Testis (tissue), 3 donors: ENCODE data around the gene ITGB5. TPM values are rescaled to one million over a fixed set of nuclear protein-coding genes. Genes with fewer than 3 reads are reported as not detected.

Source experiments
- DNase-seq: peaks from one replicate; pipeline ENCODE4 v3.0.0-alpha.2; 2019
- H3K27ac ChIP-seq, 2 donors: fragments of 200-600 bp; sonication (generic); one replicate each; pipeline ENCODE4 v1.5.1; 2019
- H3K27me3 ChIP-seq: fragments of 200-600 bp; sonication (generic); one replicate; pipeline ENCODE4 v1.5.1; 2019
- H3K36me3 ChIP-seq: fragments of 200-600 bp; sonication (generic); one replicate; pipeline ENCODE4 v1.5.1; 2017; ENCODE audit warnings: low read depth; ENCODE audit errors: missing control alignments
- H3K4me1 ChIP-seq: fragments of 200-600 bp; sonication (generic); one replicate; pipeline ENCODE4 v1.5.1; 2019
- H3K4me3 ChIP-seq, 2 donors: fragments of 200-600 bp; sonication (generic); one replicate each; pipeline ENCODE4 v1.5.1; 2017 to 2019
- H3K9me3 ChIP-seq: fragments of 200-600 bp; sonication (generic); one replicate; pipeline ENCODE4 v1.5.1; 2017
- CTCF ChIP-seq, 3 experiments: fragments of 450-650 bp in 2 of 3; fragments of 200-600 bp in 1 of 3; sonication (generic) in 1 of 3; IDR thresholded peaks; one replicate each; pipeline ENCODE4 v1.5.1; 2016 to 2019; ENCODE audit warnings: antibody characterized with exemption in 3 of 3, mild to moderate bottlenecking in 2 of 3, moderate library complexity in 1 of 3
- POLR2A ChIP-seq: fragments of 450-650 bp; IDR thresholded peaks from one replicate; pipeline ENCODE4 v1.6.1; 2017; ENCODE audit warnings: antibody characterized with exemption, mild to moderate bottlenecking, moderate library complexity
- WGBS, 2 donors: methylation state at CpG; one replicate each; pipeline ENCODE4 v1.1.5; 2018; 5-methylcytosine and 5-hydroxymethylcytosine counted together
- intact Hi-C: fragments of 100-400 bp; cut with DNase I; formaldehyde crosslinking; loops from one replicate; pipeline ENCODE4 v1.15.1; 2023; ENCODE audit warnings: low total_unique reads
- polyA plus RNA-seq: library from polyadenylated mRNA; stranded (reverse); fragments of 350-450 nt; fragmentation: Illumina TruSeq; extraction: RNeasy Lipid Tissue Mini Kit (QIAGEN cat#74804); gene quantifications from one replicate; pipeline ENCODE4 v1.2.3, GENCODE V29; 2014; ENCODE audit warnings: low read depth, low replicate concordance; ENCODE audit not compliant: insufficient read depth
- total RNA-seq, 2 donors: library from RNA; depleted of rRNA; stranded (reverse); fragments of >200 nt; gene quantifications; one replicate each; pipeline ENCODE4 v1.2.3, GENCODE V29; 2016

ITGB5 gene
- total and polyA plus RNA-seq, 3 donors from 2014 or later = 46.0 to 101 (median 76.9) TPM

GRCh38 chr3:124915254-124915653 is 28.1 kb upstream of the ITGB5 start:
- Histone ChIP-seq H3K36me3 (no peaks in the 10 kb centered on the region), H3K27ac (no peak overlapping the region), H3K9me3 (no peaks in the 10 kb centered on the region), H3K27me3 (no peaks in the 10 kb centered on the region), H3K4me3 (no peak overlapping the region), H3K4me1 (no peaks in the 10 kb centered on the region)
- no peak for DNase-seq
- WGBS, 2 donors = 93 to 97% methylated on average over 3 of the region's 3 CpGs
- TF ChIP-seq CTCF (IDR thresholded peaks at IDR 0.05) (no peak), POLR2A (no peak)
- intact Hi-C loops = no loop called here

- Histone ChIP-seq H3K9me3 (no peaks in the 10 kb centered on the region), H3K4me3 (no peak overlapping the region), H3K36me3 (no peaks in the 10 kb centered on the region), H3K27ac (no peak overlapping the region), H3K27me3 (no peaks in the 10 kb centered on the region), H3K4me1 (no peaks in the 10 kb centered on the region)
- TF ChIP-seq CTCF (IDR thresholded peaks at IDR 0.05) (no peak), POLR2A (no peak)
- intact Hi-C loops = no loop called here
- DNase-seq = no peak
- 85% methylated on average over 9 of the region's 9 CpGs for WGBS, 2 donors
Measured at GRCh38 chr3:124907957-124908356, 20.8 kb upstream of the ITGB5 start.

GRCh38 chr3:124904835-124905492 is 17.8 kb upstream of the ITGB5 start:
- H3K4me1 ChIP-seq = no peaks in the 10 kb centered on the region
- H3K27ac ChIP-seq = no peak overlapping the region
- no peaks in the 10 kb centered on the region for H3K9me3 ChIP-seq
- no peaks in the 10 kb centered on the region for H3K27me3 ChIP-seq
- no peak for DNase-seq
- H3K4me3 ChIP-seq = no peak overlapping the region
- 81% methylated on average over 6 of the region's 6 CpGs for WGBS, 2 donors
- intact Hi-C loops = loop anchor here (5.0 kb wide), 1 partner anchor 143 kb away; no protein-coding TSS in a partner anchor
- TF ChIP-seq POLR2A (no peak), CTCF (IDR thresholded peaks at IDR 0.05) (no peak)
- no peaks in the 10 kb centered on the region for H3K36me3 ChIP-seq

- Histone ChIP-seq H3K4me1 (no peaks in the 10 kb centered on the region), H3K36me3 (no peaks in the 10 kb centered on the region), H3K4me3 (no peak overlapping the region), H3K27me3 (no peaks in the 10 kb centered on the region), H3K27ac (no peak overlapping the region), H3K9me3 (no peaks in the 10 kb centered on the region)
- TF ChIP-seq CTCF (IDR thresholded peaks at IDR 0.05) (no peak), POLR2A (no peak)
- 70 to 97% methylated on average over 1 of the region's 1 CpG for WGBS, 2 donors
- DNase-seq = no peak
- intact Hi-C loops = loop anchor here (5.0 kb wide), 1 partner anchor 142 kb away; no protein-coding TSS in a partner anchor
Measured at GRCh38 chr3:124903896-124904834, 17.0 kb upstream of the ITGB5 start.
